ENCODE data around the gene CCL8.

- TF ChIP-seq CTCF (IDR thresholded peaks at IDR 0.05) (no peak), EP300 (IDR thresholded peaks at IDR 0.05) (no peak)
These were observed 22.7 kb downstream of the CCL8 start for GRCh38 chr17:34341916-34342315.
